Urothelium cell line (cell line): ENCODE measurements around the gene RPTOR.

ENCODE experiments used
- DNase-seq: peaks from one replicate; pipeline ENCODE4 v3.0.0; 2011; ENCODE audit warnings: low spot score, mixed read lengths
- FAIRE-seq: peaks from 2 replicates; lab custom pipeline; 2011; peaks lifted over from hg19 to GRCh38; lab: Jason Lieb, UNC

The RPTOR gene

DNA sequence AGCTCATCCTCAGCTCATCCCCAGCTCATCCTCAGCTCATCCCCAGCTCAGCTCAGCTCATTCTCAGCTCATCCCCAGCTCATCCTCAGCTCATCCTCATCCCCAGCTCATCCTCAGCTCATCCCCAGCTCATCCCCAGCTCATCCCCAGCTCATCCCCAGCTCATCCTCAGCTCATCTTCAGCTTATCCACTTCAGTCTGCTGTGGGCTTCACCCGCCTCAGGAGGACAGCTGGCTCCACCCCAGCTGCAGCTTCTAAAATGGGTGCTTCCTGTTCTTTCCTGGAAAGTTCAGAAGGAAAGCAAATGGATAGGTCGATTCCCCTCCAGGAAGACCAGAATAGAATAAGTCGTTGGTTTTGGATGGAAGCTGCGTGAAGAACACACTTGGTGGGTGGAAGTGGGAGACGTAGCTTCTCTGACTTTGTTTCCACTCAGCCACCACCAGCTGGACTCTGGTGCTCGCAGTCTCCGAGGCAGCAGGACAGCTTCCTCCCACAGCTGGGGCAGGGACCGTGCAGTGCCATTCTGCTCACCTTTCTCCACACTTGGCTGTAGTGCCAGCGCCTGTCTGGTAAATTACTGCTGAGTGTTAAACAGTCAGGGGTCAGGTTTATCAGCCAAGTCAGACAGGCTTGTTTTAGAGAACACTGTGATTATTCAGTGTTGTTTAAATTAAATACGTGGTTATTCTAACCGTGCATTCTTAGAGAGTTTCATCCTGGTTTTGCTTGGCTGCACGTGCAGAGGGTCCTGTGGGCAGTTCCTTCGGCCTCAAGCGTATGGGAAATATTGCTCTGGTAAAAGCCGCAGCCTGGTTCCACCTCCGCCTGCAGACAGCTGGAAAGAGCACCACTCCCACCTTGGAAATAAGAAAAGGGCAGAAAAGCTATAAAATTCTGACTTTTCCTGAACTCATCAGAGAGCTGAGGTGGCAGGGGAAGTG lies 386.0 kb downstream of the RPTOR start:
- DNase-seq (no peak), FAIRE-seq (peak; percentile 100)

- FAIRE-seq (no peak), DNase-seq (peak; percentile 82)
Measured at GRCh38 chr17:80931421-80932265, 387.0 kb downstream of the RPTOR start.

- no peak for FAIRE-seq
- DNase-seq = no peak
Measured at GRCh38 chr17:80935526-80935925, 390.9 kb downstream of the RPTOR start.

- DNase-seq (no peak), FAIRE-seq (no peak)
Measured at GRCh38 chr17:80936218-80936617, 391.6 kb downstream of the RPTOR start.

- FAIRE-seq (peak; percentile 91), DNase-seq (no peak)
Measured at GRCh38 chr17:80936723-80937122, 392.1 kb downstream of the RPTOR start.

- DNase-seq (no peak), FAIRE-seq (no peak)
Measured at GRCh38 chr17:80937462-80938381, 393.1 kb downstream of the RPTOR start.

- DNase-seq (no peak), FAIRE-seq (no peak)
Measured at GRCh38 chr17:80938556-80938955, 393.9 kb downstream of the RPTOR start.

- FAIRE-seq (no peak), DNase-seq (no peak)
Measured at GRCh38 chr17:80939151-80940145, 394.8 kb downstream of the RPTOR start.

- DNase-seq (no peak), FAIRE-seq (no peak)
Measured at GRCh38 chr17:80940171-80941123, 395.8 kb downstream of the RPTOR start.

- DNase-seq (no peak), FAIRE-seq (peak; percentile 13)
Measured at GRCh38 chr17:80941171-80941570, 396.5 kb downstream of the RPTOR start.

DNA sequence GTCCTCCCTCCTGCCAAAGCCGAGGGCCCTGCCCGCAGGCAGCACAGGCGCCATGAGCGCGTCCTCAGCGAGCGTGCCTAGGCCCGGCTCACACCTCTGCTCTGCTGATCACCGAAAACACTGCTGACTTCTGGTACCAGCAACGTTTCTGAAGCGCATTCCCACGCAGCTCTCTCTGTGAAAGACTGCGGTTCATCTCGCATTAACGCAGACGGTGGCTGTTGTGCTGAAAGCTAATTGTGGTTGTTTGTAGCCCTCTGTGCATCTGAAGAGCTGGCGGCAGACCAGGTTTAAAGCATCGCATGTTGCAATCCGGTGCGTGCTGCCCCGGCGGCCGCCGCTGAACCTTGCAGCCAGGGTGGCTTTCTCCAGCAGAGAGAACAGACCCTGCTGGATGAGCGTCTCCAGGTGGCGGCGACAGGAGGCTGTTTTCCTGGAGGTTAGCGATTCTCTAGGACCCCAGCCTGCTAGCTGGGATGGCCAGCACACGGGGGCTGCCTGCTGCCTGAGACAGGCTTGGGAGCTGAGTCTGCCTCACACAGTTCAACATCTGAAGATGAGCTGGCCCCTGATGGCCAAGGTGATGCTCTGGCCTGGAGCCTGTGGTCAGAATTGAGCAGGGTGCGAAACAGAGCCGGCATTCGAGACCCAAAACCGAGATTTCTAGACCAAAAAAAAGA lies 397.2 kb downstream of the RPTOR start:
- peak; percentile 44 for FAIRE-seq
- DNase-seq = no peak

- DNase-seq (peak; percentile 67), FAIRE-seq (no peak)
Measured at GRCh38 chr17:80942423-80943345, 398.0 kb downstream of the RPTOR start.

DNA sequence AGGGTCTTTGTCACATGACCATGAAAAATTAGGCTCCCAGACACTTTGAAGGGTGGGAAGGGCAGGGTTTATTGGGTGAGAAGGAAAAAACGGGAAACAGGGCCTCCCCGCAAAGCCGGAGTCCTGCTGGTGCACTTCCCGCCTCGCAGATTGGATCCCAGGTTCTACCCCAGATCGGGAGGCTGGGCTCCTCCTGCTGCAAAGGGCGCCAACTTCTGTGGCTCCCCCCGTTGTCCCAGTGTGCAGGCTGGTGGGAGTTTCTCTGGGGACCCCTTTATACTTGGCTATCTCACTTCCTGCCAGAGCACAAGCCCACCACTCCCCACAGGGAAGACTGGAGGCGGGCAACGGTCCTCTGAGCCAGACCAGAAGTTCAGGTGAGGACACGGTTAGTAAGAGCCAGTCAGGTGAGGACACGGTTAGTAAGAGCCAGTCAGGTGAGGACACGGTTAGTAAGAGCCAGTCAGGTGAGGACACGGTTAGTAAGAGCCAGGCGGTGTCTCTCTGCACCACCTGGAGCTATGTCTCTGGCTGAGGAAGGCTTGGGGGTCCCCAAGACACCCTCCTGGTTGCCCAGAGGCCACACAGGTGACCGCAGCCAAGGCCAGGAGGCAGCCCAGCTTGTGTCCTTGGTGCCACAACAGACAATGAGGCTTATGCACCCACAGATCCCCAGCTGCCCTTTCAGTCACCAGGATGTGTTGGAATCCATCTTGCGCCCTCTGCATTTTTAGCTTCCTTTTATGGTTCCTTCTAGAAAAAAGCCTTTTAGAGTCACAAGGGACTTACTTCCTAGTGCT lies 398.9 kb downstream of the RPTOR start:
- no peak for DNase-seq

DNA sequence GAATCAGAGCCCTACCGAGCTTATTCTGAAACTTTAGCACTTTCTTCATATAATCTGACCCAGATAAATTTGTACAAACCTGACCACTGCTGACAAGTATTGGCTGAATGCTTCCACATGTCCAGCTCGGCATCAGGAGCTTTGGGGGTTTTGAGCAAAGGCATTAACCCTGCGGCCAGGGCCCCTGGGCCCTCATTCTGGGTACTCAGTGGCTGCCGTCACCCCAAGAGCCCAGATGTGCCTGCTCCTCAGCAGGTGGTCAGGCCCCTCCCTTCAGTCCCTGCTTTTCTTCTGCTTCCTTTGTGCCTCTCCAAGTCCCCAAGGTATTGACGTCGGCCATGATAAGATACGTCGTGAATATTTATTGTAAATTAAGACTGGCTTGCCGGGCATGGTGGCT lies 399.7 kb downstream of the RPTOR start:
- FAIRE-seq = no peak
- no peak for DNase-seq

More for the DNA sequence above, 398.9 kb downstream of the RPTOR start:
- no peak for FAIRE-seq

GRCh38 chr17:80945736-80946135 lies 401.1 kb downstream of the RPTOR start:
- FAIRE-seq (no peak), DNase-seq (no peak)

- no peak for DNase-seq
- no peak for FAIRE-seq
Measured at GRCh38 chr17:80946449-80946848, 401.8 kb downstream of the RPTOR start.
